T47D (cell line): ENCODE results near the gene HDAC2.
"Not testable (repeated sequence)": the region's sequence is repeated elsewhere in the genome, so short reads cannot be mapped to it uniquely, and the experiment has no call there.

Experiments
- DNase-seq, 2 experiments: peaks; one replicate each; pipeline versions ENCODE4 v3.0.0 to v3.0.0-alpha.2; 2011 to 2012; ENCODE audit warnings: low read depth in 1 of 2, low spot score in 1 of 2
- JUND ChIP-seq: IDR thresholded peaks from 2 replicates; pipeline ENCODE4 v1.6.1; 2012; ENCODE audit warnings: low read depth
- in situ Hi-C: cut with HindIII; loops from 2 replicates; pipeline ENCODE4 v1.10.0; 2016; ENCODE audit warnings: low sequenced_read_pairs, low pct_unique_long_range_greater_than_20kb

Gene HDAC2

GRCh38 chr6:113970805-113971676, at the start of gene HDAC2:
Gene HDAC2 (minus strand): TSS chr6:113971148. CDS start chr6:113970908, 240 bp downstream.
- no peak for TF ChIP-seq JUND
- DNase-seq: peak; percentile 60 to 84
- in situ Hi-C loops: no loop called here

GRCh38 chr6:114020196-114020595, 49.2 kb upstream of the HDAC2 start:
- in situ Hi-C loops: no loop called here
- no peak for TF ChIP-seq JUND
- no peak for DNase-seq

- DNase-seq: not testable (repeated sequence)
Measured at GRCh38 chr6:114017146-114017545, 46.2 kb upstream of the HDAC2 start.

GRCh38 chr6:114014106-114014505, 43.2 kb upstream of the HDAC2 start:
- in situ Hi-C loops, DNase-seq: not testable (repeated sequence)

More at GRCh38 chr6:114017146-114017545, 46.2 kb upstream of the HDAC2 start:
- in situ Hi-C loops: not testable (repeated sequence)

GRCh38 chr6:114011486-114011885, 40.5 kb upstream of the HDAC2 start:
- in situ Hi-C loops, DNase-seq: not testable (repeated sequence)

GRCh38 chr6:114010540-114010939, 39.6 kb upstream of the HDAC2 start:
- in situ Hi-C loops: no loop called here
- no peak for TF ChIP-seq JUND
- DNase-seq: no peak

- in situ Hi-C loops: no loop called here
- DNase-seq: no peak
- TF ChIP-seq JUND: no peak
Measured at GRCh38 chr6:114009192-114009591, 38.2 kb upstream of the HDAC2 start.

- in situ Hi-C loops: no loop called here
- no peak for TF ChIP-seq JUND
- DNase-seq: no peak
Measured at GRCh38 chr6:114008331-114008730, 37.4 kb upstream of the HDAC2 start.

GRCh38 chr6:114007516-114007915, 36.6 kb upstream of the HDAC2 start:
- peak in 1 of 2 experiments; percentile 10 for DNase-seq
- no peak for TF ChIP-seq JUND
- in situ Hi-C loops: no loop called here

- in situ Hi-C loops: no loop called here
- TF ChIP-seq JUND: no peak
- no peak for DNase-seq
Measured at GRCh38 chr6:114001354-114001753, 30.4 kb upstream of the HDAC2 start.

GRCh38 chr6:114000069-114000468, 29.1 kb upstream of the HDAC2 start:
- DNase-seq: no peak
- no peak for TF ChIP-seq JUND
- in situ Hi-C loops: no loop called here

- in situ Hi-C loops: no loop called here
Measured at GRCh38 chr6:113999284-113999683, 28.3 kb upstream of the HDAC2 start.

GRCh38 chr6:113998811-113999210, 27.9 kb upstream of the HDAC2 start:
- in situ Hi-C loops: no loop called here
- DNase-seq: no peak
- TF ChIP-seq JUND: no peak

More at GRCh38 chr6:113999284-113999683, 28.3 kb upstream of the HDAC2 start:
- TF ChIP-seq JUND: no peak
- no peak for DNase-seq

GRCh38 chr6:113997116-113997515, 26.2 kb upstream of the HDAC2 start:
- no peak for TF ChIP-seq JUND
- in situ Hi-C loops: no loop called here
- no peak for DNase-seq
